Stromal cell of bone marrow (primary cell): ENCODE results near the gene NMB.
"Not testable (repeated sequence)": the region's sequence is repeated elsewhere in the genome, so short reads cannot be mapped to it uniquely, and the experiment has no call there.

Experiments used
- DNase-seq: peaks from one replicate; pipeline ENCODE4 v3.0.0-alpha.2; 2012; ENCODE audit warnings: low read depth

NMB gene

GRCh38 chr15:84658080-84658787 lies at the start of gene NMB:
NMB (minus strand) TSS chr15:84658199; CDS start chr15:84658152, 47 bp downstream.
- DNase-seq = peak; percentile 51

GRCh38 chr15:84703808-84704207 lies 45.8 kb upstream of the NMB start:
- DNase-seq = no peak

GRCh38 chr15:84702961-84703482 lies 45.0 kb upstream of the NMB start:
- DNase-seq = peak; percentile 40

GRCh38 chr15:84699538-84700191 lies 41.7 kb upstream of the NMB start:
- DNase-seq = no peak

GRCh38 chr15:84697236-84697990 lies 39.4 kb upstream of the NMB start:
- DNase-seq = no peak

GRCh38 chr15:84696757-84697156 lies 38.8 kb upstream of the NMB start:
- no peak for DNase-seq

GRCh38 chr15:84690342-84690741 lies 32.3 kb upstream of the NMB start:
- DNase-seq = no peak

GRCh38 chr15:84689858-84690257 lies 31.9 kb upstream of the NMB start:
- no peak for DNase-seq

GRCh38 chr15:84686446-84686845 lies 28.4 kb upstream of the NMB start:
- not testable (repeated sequence) for DNase-seq

- peak; percentile 87 for DNase-seq
Observed at GRCh38 chr15:84685304-84685703, 27.3 kb upstream of the NMB start.

- peak; percentile 65 for DNase-seq
Observed at GRCh38 chr15:84684092-84684491, 26.1 kb upstream of the NMB start.

- no peak for DNase-seq
Observed at GRCh38 chr15:84681831-84682230, 23.8 kb upstream of the NMB start.

GRCh38 chr15:84671211-84671610 lies 13.2 kb upstream of the NMB start:
- DNase-seq = peak; percentile 81

GRCh38 chr15:84669726-84670125 lies 11.7 kb upstream of the NMB start:
- DNase-seq = peak; percentile 88

- no peak for DNase-seq
Observed at GRCh38 chr15:84668221-84668982, 10.4 kb upstream of the NMB start.

GRCh38 chr15:84666373-84666772 lies 8.4 kb upstream of the NMB start:
- DNase-seq = no peak

- DNase-seq = no peak
Observed at GRCh38 chr15:84661001-84661400, 3.0 kb upstream of the NMB start.

GRCh38 chr15:84659904-84660781 lies 2.1 kb upstream of the NMB start:
- no peak for DNase-seq

GRCh38 chr15:84658788-84659411 lies 901 bp upstream of the NMB start:
- no peak for DNase-seq

- no peak for DNase-seq
Observed at GRCh38 chr15:84657748-84658079, 285 bp downstream of the NMB start.

GRCh38 chr15:84656972-84657371 lies 1.0 kb downstream of the NMB start:
- DNase-seq = no peak
